ENCODE measurements around the gene TOP2A.

TOP2A gene, protein sequence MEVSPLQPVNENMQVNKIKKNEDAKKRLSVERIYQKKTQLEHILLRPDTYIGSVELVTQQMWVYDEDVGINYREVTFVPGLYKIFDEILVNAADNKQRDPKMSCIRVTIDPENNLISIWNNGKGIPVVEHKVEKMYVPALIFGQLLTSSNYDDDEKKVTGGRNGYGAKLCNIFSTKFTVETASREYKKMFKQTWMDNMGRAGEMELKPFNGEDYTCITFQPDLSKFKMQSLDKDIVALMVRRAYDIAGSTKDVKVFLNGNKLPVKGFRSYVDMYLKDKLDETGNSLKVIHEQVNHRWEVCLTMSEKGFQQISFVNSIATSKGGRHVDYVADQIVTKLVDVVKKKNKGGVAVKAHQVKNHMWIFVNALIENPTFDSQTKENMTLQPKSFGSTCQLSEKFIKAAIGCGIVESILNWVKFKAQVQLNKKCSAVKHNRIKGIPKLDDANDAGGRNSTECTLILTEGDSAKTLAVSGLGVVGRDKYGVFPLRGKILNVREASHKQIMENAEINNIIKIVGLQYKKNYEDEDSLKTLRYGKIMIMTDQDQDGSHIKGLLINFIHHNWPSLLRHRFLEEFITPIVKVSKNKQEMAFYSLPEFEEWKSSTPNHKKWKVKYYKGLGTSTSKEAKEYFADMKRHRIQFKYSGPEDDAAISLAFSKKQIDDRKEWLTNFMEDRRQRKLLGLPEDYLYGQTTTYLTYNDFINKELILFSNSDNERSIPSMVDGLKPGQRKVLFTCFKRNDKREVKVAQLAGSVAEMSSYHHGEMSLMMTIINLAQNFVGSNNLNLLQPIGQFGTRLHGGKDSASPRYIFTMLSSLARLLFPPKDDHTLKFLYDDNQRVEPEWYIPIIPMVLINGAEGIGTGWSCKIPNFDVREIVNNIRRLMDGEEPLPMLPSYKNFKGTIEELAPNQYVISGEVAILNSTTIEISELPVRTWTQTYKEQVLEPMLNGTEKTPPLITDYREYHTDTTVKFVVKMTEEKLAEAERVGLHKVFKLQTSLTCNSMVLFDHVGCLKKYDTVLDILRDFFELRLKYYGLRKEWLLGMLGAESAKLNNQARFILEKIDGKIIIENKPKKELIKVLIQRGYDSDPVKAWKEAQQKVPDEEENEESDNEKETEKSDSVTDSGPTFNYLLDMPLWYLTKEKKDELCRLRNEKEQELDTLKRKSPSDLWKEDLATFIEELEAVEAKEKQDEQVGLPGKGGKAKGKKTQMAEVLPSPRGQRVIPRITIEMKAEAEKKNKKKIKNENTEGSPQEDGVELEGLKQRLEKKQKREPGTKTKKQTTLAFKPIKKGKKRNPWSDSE (N-terminal part only)

DNA sequence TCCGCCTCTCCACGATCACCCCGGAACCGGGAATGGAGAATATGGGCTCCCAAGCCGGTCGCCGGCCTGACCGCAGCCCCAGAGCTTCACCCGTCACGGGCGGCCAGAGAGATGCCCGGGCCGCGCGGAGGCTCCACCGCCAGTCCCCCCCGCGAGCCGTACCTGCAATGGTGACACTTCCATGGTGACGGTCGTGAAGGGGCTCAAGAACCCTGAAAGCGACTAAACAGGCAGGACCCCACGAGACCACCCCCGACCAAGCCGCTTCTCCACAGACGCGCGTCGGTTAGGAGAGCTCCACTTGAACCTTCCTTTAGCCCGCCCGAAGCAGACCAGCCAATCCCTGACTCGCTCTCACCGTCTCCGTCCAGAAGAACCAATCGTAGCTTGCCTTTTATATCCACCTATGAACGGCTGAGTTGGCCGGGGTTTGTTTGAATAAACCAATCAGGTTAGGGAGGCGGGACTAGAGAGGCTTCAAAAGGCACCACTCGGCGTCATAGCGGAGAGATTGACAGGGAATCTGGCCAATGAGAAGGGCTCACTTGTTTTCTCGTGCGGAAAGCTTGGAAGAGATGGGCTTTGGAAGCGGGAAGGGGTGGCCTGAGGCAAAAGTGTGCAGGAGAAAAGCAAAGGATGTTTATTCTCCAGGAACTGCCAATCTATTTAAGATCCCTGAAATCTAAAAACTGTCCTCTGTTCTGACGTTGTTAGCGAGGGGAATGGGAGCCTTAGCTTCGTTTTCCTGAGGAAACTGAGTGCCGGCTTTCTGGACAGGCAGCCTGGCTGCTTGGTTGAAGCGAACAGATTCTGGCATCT lies at the start of gene TOP2A:
Gene TOP2A, minus strand, starts transcription at position 288 of the 819 bp plus-strand sequence. Its CDS starts 105 bp downstream, at position 183.
- DNase-seq (ENCODE audit: low read depth, low spot score), result peak; percentile 93

DNA sequence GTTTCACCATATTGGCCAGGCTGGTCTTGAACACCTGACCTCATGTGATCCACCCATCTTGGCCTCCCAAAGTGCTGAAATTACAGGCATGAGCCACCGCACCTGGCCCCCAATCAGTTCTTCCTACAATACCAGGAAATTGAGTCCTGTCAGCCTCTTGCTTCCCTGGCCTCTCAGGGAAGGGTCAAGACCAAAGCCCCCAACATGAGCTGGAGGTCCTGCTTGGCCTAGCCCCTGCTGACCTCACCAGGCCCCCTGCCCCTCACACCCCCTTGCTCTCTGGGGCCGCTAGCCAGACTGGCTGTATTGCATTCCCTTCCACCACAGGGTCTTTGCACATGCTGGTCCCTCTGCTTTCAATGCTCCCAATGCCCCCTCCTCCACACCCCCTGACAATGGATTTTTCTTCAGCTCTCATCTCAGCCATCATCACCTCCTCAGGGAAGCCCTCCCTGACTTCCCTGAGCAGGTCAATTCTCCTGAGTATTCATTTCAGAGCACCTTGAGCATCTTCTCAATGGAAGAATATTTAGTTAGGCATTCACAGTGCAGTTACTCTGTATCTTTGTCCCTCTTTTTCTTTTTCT lies 49.7 kb upstream of the TOP2A start:
- no peak for DNase-seq (ENCODE audit: low read depth, low spot score)

DNA sequence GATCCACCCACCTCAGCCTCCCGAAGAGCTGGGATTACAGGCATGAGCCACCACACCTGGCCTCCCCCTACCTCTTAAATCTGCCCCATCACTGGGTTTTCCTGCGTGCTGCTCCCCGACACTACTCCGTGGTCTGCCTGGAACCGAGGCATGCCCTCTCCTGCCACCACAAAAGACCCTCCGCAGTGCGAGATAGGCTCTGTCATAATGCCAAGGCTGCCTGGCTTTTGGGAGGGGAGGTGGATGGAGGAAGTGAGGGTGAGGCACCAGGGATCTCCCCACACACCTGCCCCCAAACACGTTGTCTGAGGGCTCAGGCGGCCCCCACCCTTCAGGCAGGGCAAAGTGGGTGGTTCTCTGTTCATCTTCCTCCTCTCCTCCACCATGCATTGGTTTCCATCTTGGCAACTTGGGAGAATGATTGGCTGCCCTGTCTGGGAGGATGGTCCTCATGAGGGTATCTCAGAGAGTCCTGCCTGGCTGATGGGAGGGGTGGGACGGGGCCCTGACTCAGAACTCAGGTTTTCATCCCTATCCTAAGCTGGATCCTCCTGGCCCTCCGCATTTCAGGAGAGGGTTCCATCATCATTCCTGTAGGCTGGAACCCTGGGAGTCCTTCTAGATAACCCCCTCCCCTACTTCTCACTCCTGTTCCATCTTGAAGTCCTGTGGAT lies 48.7 kb upstream of the TOP2A start:
- DNase-seq (ENCODE audit: low read depth, low spot score), result no peak

GRCh38 chr17:40464392-40464855 lies 46.7 kb upstream of the TOP2A start:
- no peak for DNase-seq (ENCODE audit: low read depth, low spot score)

- no peak for DNase-seq (ENCODE audit: low read depth, low spot score)
Measured at GRCh38 chr17:40463122-40463550, 45.4 kb upstream of the TOP2A start.

GRCh38 chr17:40462343-40463121 lies 44.8 kb upstream of the TOP2A start:
- no peak for DNase-seq (ENCODE audit: low read depth, low spot score)

DNA sequence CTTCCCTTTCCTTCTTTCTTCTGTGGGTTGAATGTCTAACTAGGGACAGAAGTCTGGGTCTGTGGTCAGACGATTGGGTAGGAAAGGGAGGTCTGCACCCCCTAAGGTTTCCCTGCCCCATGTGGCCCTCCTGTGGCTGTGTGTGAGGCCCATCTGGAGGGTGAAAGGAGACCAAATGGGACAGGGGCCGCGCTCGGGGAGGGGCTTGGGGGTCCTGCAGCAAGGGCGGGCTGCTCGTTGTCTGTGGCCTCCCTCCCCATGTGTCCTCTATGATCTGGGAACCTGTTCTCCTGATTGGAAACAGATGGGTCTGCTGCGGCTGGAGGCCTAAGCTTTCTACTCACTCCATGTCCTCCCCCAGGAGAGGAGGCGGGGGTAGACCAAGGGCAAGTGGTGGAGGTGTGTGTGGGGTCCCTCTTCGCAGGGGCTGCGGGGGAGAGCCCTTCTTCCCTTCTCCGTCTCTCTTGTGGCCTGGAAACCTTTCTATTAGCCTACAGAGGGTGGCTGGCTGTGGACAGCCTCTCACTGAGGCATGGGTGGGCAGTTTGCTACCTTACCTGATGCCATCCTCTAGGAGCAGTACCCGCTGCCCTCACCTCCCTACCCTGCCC lies 44.1 kb upstream of the TOP2A start:
- no peak for DNase-seq (ENCODE audit: low read depth, low spot score)

DNA sequence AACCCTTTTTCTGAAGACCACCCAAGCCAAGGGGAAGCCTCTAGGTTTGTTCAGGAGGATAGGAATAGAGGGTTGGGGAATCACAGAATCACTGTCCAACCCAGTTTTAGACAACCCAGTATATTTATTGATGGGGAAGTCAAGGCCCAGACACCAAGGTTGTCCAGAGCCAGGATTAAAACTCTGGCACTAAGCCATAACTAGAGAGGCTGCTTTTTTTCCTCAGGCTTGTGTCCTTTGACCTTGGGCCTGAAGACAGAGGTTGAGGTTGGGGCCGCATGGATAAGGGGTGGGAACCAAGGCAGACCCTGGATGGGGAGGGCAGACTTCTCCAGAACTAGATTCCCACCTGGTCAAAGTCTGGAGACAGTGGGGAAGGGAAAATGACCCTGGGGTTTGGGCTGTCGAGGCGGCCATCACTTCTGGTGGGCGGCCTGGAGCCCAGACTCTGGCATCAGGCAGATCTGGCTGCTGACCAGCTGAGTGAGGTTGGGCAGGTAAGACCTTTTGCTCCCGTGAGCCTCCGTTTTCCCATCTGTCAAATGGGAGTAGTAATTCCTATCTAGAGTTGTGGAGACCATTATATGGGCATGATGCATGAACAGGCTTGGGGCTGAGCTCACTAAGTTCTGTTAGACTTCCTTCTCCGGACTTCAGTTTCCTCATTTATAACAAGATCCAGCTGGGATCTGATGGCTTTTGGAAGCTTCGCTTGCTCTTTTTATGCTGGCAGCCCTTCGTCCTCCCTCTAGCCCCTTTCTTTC lies 43.5 kb upstream of the TOP2A start:
- DNase-seq (ENCODE audit: low read depth, low spot score), result no peak

DNA sequence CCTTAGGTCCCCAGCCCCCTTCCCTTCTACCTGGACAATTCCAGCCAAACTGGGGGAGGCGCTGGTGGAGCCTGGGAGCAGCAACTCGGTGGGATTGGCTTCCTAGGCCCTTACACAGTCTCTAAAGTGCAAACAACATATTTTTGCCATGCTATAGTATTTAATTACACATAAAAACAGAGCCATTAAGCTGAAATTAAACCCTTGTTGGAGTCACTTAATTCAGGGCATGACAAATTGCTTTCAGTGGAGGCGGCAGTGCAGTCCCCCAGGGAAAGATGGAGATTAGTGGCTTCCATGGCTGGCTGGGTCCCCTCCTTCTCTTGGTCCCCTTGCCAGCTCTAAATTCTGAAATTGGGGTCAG lies 42.9 kb upstream of the TOP2A start:
- DNase-seq (ENCODE audit: low read depth, low spot score), result no peak

GRCh38 chr17:40459636-40460603 lies 42.2 kb upstream of the TOP2A start:
- DNase-seq (ENCODE audit: low read depth, low spot score), result no peak

- DNase-seq (ENCODE audit: low read depth, low spot score), result no peak
Measured at GRCh38 chr17:40458851-40459482, 41.3 kb upstream of the TOP2A start.

DNA sequence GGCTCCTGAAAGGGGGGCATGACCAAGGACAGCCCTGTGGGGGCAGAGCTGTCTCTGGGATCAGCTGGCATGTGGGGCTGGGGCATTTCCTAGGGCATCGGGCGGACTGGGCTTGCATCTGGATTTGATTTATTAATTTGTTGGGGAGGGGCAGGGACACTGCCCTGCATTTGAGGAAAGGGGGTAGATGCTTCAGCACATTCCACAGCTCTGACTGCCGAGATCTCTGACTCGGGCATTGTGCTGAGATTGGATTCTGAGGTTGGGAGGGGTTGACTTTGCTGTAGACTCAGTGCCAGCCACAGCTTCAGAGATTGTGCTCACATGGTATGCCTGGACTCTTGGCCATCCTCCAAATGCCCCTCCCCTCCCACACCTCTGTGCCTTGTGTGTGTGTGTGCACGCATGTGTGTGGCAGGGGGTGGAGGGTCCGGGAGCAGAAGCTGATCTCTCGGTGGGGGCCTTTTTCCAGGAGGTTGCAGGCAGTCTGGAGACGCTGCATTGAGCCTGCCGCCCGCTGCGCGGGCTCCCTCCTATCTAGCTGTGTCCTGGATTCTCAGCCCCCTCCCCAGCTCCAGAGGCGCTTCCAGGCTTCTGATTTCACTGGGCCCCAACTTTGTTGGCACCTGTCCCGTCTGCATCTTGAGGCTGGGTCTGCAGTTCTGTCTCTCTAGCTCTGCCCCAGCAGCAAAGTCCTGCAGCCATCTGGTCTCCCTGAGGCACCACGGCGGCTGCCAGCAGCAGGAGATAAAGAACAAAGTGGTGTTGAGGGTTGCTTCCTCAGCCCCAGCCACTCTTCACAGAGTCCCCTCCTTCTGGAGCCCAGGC lies 40.5 kb upstream of the TOP2A start:
- DNase-seq (ENCODE audit: low read depth, low spot score), result no peak

GRCh38 chr17:40457369-40457768 lies 39.7 kb upstream of the TOP2A start:
- DNase-seq (ENCODE audit: low read depth, low spot score), result no peak

GRCh38 chr17:40456396-40456951 lies 38.8 kb upstream of the TOP2A start:
- no peak for DNase-seq (ENCODE audit: low read depth, low spot score)

DNA sequence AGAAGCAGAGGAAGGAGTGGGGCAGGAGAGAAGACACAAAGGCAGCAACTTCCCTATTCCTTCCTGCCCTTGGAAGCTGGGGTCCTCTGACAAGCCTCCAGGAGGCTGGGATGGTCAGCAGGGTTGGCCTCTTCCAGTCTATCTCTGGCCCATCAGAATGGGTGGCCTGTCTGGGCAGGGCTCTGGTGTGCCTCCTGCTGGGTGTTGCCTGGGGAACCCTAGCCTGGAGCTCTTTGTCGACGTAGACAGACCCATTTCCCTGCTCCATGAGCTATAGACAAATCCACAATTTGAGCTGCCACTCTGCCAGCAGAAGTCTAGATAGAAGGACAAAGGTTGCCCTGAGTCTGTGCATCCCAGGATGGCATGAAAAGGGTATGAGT lies 36.9 kb upstream of the TOP2A start:
- DNase-seq (ENCODE audit: low read depth, low spot score), result no peak
